GM19025 (cell line): ENCODE measurements around the gene OBI1.

Experiments
- ATAC-seq: cut with Tn5 transposase; IDR thresholded peaks from one replicate; pipeline ENCODE4 v1.9.1; 2021; ENCODE audit warnings: mild to moderate bottlenecking, low read depth, moderate library complexity; ENCODE audit not compliant: unreplicated experiment

The OBI1 gene

DNA sequence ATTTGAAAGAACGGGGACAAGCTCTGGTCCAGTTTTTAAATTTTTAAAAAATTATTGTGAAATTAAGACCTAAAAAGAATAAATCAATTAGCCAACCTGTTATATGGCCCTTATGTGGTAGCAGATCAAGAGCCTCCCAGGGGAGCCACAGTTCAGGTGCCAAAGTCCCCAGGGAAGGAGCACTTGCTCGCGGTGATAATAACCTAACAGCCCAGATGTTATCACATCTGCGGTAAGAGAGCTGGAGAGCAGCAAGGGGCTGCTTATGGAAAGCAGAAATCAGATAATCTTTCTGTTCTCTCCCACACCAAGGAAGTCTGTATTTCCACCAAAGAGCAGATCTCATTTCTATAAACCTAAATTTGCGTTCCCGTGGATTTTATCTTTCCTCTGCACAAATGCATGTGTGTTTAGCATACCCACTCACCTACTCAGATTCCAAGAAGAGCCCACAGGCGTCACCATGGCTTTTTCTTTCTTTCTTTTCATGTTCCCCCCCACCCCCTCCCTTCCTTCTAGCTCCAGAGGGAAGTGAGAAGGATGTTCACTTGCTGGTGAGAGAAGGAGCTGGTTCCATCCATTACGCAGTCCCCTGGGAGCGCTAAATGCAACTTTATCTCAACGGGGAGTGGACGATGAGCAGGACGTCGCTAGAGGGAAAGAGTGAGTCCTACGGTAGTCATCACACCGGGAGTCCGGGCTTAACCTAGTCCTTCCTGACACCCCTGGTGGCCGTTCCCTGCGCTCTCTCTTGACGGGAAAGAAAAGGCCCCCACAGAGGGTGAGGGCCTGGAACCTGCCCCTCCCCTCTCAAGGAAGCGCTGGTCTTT, 54.0 kb downstream of the OBI1 start:
- no peak for ATAC-seq

DNA sequence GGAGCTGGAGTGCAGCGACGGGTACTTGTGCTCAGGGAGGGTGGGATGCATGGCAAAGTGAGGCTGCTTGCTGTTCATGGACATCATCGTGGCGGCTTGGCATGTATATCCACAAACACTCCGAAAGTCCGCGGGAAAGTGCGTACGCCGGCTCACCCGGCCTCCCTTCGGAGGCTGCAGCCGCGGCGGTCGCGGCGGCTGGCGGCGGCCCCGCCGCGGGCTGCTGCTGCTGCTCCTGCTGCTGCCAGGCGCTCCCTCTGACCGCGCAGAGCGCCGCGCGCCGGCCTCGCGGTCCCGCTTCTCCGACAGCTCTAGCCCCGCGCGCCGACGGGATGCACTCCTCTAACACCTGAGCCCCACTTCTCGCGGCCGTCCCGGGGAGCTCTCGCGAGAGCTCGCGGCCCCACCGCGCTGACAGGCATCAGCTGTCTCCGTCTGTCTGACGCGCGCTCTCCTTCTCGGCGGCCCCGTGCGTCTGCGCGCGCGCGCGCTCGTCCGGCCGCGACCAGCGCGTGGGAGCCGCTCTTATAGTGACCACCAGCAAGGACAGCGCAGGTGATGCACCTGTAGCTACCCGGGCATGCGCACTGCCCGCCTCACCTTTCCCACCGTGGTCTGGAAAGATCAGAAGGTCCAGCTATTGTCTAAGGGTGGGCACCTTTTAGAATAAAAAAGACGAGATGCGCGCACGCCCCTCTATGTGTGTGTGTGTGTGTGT, 55.6 kb downstream of the OBI1 start, which contains the start of gene POU4F1:
Gene POU4F1 (minus strand): TSS at position 313 of the 718 bp plus-strand sequence. CDS start 226 bp downstream, at position 87.
- peak; percentile 87 for ATAC-seq

DNA sequence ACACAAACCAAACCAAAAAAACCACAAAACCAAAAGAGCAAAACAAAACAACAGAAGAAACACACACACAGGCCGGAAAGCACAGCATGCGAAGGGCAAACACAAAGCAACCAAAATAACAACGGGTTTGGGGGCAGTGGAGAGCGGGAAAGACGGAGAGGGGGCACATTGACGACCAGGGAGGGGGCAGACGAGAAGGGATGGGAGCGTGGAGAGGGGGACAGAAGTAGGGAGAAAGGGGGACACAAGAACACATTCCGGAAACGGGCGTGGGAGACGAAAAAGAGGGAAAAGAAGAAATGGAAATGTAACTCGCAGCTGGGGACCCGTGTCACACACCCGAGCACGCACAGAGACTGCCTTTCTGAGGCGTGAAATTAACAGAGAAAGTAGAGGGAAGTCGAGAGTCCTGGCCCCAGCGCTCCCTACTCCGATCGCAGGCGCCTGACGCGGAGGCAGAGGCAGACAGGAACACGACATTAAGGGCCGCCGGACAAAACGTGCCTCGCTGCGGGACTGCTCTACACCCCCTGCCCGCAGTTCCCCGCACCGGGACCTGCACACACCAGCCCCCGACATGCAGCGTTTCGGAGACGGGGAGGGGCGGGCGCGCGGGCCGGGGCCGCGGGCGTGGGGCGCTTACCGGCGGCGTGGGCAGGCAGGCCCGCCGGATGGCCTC, 56.3 kb downstream of the OBI1 start:
- ATAC-seq, result no peak

GRCh38 chr13:78601874-78602560, 56.9 kb downstream of the OBI1 start:
- ATAC-seq, result no peak

GRCh38 chr13:78601124-78601873, 57.7 kb downstream of the OBI1 start:
- no peak for ATAC-seq

- ATAC-seq, result no peak
Measured at GRCh38 chr13:78600280-78600883, 58.6 kb downstream of the OBI1 start.

GRCh38 chr13:78599645-78600279, 59.2 kb downstream of the OBI1 start:
- ATAC-seq, result no peak

DNA sequence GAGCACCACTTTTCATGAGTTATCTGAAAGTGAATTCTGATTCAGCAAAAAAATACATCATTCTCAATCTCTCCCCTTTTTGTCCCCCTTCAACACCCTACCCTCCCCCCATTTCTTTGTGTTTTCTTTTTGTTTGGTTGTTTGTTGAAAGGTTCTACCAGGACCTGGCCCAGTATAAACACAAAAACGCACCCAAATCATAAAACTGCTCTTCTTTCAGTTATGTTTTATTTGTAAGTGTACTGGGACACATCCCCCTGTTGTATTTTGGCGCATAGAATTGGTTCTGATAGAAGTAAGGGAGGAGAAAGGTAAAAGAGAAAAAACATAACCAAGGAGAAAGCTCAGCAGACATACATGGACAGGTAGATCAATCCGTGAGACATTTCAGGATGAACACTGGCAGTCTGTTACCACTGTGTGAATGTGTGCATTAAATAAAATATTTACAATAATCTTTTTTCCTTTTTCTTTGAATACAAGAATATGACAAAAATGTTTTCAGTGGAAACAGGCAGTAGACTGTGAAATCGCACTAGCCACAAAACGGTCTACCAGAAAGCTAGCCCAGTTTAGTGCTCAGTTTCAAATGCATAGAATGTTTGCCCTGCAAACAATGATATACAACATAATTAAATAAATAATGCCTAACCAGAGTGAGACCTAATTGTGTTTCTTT, 59.9 kb downstream of the OBI1 start:
- no peak for ATAC-seq

DNA sequence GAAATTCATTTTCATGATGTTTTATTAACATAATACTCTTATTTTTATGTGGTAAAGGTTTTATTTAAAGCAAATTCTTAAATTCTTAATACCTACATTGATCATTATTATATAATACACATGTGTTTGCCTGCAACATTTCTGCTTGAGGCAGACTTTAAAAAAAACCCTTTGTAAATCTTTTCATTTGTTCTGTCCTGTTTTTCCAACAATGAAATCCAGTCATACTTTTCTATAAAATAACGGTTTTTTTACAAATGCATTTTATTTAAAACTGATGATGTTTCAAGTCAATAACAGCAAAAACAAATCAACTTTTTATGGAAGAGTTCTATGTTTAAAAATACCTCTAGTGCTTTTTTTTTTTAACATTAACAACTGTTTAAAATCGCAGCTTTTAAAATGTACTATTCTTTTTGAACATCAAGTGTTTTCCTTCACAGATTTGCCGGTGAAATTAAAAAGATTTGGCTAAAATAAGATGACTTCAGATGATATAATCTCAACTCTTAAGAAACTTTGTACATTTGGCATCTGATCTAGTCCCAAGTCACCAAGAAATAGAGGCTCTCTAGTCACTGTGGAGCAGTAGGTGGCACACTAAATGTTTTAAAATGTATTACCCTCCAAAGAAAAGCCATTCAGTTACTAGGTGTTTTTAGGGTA, 60.7 kb downstream of the OBI1 start:
- ATAC-seq, result no peak

DNA sequence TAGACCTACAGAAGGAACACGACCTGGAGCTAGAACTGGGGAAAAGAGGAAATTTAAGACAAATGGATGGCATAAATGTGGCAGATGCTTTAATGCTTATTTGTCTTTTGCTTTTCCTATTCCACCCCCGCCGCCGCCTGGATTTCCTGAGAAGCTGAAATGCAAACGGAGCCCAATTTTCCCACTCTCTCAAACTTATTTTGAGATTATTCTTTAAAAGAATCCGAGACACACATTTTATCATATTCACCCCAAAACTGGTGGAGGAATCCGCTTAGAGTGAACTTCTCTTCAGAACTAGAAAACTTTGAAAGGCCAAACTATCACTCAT, 61.4 kb downstream of the OBI1 start:
- ATAC-seq, result no peak

GRCh38 chr13:78596736-78597601, 62.0 kb downstream of the OBI1 start:
- no peak for ATAC-seq

DNA sequence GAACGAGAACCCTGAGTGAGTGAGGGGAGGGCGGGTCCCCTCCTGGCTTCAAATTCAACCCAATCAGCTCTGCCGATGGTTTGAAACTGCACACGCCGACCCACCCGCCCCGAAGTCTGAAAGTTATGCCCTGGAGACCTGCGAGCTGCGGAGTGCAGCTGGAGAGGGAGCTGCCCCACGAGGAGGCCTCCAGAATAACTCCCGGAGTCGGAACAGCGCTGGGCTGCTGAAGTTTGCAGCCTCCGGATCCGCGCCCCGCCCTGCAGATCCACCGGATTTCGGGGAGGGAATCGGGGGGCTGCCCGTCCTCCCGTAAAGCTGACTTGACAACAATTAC, 62.6 kb downstream of the OBI1 start:
- no peak for ATAC-seq

- peak; percentile 89 for ATAC-seq
Measured at GRCh38 chr13:78595495-78596398, 63.2 kb downstream of the OBI1 start.

- no peak for ATAC-seq
Measured at GRCh38 chr13:78594456-78594975, 64.4 kb downstream of the OBI1 start.

DNA sequence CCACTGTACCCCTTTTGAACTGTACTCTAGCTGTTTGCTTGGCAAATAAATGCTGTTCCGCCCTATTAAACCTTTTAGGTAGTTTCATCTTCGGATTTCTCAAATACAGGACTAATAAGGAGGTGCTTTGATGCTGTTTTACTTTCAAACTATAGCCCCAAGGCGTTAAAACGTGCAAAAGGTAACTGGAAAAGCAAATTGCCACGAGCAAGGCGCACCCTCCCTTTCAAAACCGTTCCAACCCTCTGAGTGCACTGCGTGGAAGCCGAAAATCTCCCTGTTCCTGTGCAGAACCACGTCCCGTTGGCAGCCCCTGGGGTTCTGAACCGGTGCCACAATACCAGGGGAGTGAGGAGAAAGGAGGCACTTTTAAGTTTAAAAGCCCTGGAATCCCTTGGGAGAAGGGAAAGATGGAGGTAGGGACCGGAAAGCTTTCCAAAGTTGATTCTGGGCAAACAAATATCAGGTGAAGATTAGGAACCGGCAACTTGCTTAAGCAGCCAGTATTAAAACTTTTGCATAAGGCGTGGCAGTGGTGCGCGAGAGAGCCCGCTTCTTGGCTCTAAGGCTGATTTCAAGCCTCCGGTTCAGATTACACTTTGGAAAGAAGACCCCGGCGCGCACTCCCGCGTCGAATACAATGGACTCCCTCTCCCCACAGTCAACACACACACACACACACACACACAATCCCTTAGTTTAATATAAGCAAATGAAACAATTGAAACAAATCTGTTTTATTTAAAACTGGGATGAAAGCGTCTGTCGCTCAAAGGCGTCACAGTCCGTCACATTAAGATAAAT, 65.1 kb downstream of the OBI1 start:
- no peak for ATAC-seq
